LNCaP clone FGC (cell line): Measurements from ENCODE around the gene TICRR.

Experiments
- DNase-seq: peaks from one replicate; pipeline ENCODE4 v3.0.0-alpha.2; 2011; ENCODE audit warnings: low read depth
- H3K4me3 ChIP-seq: 2 replicates; pipeline ENCODE4 v1.5.1; 2011; ENCODE audit warnings: mild to moderate bottlenecking, low read depth, low read length, control low read depth
- TF ChIP-seq, protein P1 (sequence below): IDR thresholded peaks from 2 replicates; pipeline ENCODE4 v1.5.1; 2012; ENCODE audit warnings: mild to moderate bottlenecking; ENCODE audit not compliant: control insufficient read depth, insufficient read depth; ENCODE audit errors: extremely low read depth

TICRR gene

DNA sequence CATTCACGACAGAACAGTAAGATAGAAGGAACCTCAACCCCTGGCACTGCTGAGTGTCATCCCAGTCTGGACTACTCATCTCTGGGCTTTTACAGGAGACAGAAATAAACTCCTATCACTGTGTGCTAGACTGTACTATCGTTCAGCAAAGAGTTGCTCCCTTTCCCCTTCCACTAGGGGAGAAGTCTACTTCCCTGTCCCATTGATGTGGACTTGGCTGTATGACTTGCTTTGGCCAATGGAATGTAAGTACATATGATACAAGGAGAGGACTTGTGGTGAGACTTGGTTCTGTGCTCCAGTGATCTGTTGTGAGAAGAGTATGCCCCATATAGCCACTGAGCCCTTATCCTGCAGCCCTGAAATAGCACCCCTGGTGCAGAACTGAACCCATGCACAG, 85.3 kb downstream of the TICRR start:
- TF ChIP-seq, protein P1, sequence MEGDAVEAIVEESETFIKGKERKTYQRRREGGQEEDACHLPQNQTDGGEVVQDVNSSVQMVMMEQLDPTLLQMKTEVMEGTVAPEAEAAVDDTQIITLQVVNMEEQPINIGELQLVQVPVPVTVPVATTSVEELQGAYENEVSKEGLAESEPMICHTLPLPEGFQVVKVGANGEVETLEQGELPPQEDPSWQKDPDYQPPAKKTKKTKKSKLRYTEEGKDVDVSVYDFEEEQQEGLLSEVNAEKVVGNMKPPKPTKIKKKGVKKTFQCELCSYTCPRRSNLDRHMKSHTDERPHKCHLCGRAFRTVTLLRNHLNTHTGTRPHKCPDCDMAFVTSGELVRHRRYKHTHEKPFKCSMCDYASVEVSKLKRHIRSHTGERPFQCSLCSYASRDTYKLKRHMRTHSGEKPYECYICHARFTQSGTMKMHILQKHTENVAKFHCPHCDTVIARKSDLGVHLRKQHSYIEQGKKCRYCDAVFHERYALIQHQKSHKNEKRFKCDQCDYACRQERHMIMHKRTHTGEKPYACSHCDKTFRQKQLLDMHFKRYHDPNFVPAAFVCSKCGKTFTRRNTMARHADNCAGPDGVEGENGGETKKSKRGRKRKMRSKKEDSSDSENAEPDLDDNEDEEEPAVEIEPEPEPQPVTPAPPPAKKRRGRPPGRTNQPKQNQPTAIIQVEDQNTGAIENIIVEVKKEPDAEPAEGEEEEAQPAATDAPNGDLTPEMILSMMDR, result no peak
- DNase-seq, result no peak
- no peak overlapping the region for H3K4me3 ChIP-seq

DNA sequence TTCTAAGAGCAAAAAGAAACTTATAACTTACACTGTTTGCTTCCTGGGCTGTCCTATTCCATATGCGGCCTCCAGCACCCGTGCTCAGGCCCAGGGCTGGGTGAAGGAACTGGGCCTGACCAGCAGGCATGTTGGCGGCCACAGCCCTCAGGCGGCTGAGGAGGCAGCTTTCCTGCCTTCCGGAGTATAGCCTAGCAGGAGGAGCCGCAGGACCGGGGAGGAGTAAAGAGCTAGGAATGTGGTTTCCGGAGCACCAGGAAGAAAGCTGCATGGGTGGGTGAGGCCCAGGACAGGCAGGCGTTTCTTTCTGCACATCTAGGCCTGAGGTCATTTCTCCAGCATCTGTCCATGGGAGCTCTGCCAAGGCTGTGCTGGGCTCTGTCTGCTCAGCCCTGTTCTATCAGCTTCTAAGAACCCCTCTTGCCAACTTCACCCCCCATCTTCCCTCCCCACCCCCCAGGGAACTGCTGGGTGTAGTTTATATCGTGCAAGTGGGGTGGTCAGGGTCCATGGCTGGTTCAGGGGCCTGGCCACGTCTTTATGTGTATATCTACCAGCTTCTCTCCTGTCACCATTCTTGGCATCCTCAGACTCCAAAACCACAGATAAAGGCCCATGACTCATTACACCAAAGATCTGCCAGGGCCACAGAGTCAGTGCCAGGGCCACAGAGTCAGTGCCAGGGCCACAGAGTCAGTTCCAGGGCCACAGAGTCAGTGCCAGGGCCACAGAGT, 87.8 kb downstream of the TICRR start:
- H3K4me3 ChIP-seq, result no peak overlapping the region
- no peak for DNase-seq
- TF ChIP-seq, protein P1, result no peak

DNA sequence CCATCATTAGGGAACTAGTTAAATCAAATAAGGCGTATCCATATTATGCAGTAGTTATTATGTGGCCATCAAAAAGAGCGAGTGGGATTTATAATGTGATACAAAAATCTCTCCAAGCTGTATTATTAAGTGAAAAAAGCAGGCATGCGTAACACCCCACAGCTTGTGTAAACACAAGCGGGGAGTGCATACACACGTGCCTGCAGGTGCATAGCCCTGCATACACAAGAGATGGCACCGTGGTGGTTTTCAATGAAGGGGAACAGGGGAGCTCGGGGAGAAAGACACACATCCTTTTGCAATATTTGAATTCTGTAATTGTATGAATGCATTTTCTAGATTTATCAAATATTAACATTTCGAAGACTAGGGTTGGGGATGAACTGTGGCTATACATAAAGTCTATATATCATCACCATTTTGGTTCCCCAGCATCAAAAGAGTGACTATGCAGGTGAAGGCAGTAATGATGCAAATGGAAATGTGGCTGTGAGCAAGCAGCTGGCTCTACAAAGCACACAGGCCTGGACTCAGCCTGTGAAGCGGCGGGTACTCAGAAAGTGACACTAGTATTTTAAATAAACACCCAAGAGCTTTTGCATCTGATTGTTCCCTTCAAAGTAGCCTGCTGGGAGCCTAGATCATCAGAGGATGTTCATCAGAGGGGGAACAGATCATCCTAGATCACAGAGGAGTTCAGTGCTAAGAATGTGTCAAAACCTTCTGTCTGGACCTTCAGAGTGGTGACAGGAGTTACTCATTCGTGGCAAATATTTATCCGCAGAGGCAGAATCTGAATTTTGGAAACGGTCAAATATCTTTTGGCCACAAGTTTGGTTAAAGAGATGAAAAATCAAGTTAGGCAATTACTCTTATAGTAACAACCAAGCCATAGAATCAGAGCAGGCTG, 89.4 kb downstream of the TICRR start:
- H3K4me3 ChIP-seq, result no peak overlapping the region
- DNase-seq, result no peak
- TF ChIP-seq, protein P1, result no peak

DNA sequence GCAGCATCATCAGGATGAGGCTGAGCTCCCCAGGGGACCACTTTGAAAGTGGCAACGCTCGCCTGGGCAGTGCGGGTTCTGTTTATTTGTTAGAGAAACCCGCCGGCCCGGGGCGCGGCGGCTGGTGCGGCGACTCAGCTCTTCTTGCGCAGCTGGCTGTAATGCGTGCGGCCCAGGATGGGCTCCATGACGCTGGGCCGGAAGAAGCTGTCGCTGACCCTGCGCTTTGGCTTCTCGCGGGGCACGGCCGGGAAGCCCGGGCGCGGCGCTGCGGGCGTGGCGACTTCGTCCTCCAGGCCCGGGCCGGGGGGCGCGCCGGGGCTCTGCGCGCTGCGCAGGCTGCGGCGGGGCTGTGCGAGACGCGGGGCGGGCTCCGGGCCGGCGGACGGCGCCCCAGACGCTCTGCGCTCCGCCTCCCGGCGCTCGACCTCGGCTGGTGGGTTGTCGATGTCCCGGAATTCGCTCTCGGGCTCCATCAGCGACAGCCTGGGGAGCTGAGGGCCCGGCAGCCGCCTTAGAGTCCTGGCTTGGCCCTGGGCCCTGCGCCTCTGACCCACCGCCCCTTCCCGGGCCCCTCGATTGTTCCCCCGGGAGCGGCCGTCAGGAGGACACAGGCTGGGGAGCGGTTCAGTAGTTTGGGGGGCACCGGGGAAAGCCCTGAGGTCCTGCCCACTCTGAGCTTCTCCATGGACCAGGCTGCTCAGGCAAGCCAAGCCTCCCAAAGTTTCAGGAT, 90.3 kb downstream of the TICRR start:
- no peak overlapping the region for H3K4me3 ChIP-seq
- TF ChIP-seq, protein P1, result no peak
- no peak for DNase-seq

DNA sequence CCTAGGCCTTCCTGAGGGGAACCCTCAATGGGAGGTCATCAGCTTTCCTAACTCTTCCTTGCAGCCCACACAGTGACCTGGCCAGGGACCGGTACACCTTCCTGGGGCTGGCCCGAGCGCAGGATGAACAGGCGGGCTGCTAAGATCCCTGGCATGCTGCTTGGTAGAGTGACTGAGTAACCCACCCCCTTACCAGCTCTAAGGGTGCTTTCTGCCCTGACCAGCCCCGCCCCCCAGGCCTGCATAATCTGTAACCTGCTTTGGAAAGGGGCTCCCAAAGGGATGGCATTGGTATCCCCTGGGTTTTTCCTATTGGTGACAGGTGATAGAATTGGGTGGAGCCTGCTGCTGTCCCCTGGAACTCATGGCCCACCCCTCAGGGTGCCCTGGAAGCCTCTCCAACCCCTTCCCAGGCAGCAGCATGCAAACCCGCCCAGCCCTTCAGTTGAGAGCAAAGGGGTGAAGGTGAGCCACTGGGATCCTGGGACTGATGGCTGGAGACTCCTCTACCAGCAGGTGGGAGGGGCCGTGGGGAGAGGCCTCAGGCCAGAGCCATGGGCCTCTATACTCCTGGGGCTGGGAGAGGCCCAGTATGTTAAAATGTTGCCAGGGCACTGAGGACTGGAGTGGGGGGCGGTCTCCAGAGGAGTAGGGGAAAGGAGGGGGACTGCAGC, 91.1 kb downstream of the TICRR start:
- DNase-seq, result no peak
- no peak overlapping the region for H3K4me3 ChIP-seq
- TF ChIP-seq, protein P1, result no peak
